Body of pancreas (tissue), 4 donors: ENCODE measurements around the gene DUSP16.

Experiments used
- POLR2A ChIP-seq, 3 donors: fragments of 450-650 bp; IDR thresholded peaks; one replicate each; pipeline ENCODE4 v1.6.1; 2016; ENCODE audit warnings: antibody characterized with exemption in 3 of 3, mild to moderate bottlenecking in 2 of 3
- TF ChIP-seq, protein P1 (sequence below), 7 experiments: fragments of 450-650 bp in 4 of 7; fragments of 200-600 bp in 3 of 7; sonication (generic) in 3 of 7; IDR thresholded peaks; one replicate each; pipeline ENCODE4 v1.5.1; 2016 to 2019; ENCODE audit warnings: antibody characterized with exemption in 7 of 7

DNA sequence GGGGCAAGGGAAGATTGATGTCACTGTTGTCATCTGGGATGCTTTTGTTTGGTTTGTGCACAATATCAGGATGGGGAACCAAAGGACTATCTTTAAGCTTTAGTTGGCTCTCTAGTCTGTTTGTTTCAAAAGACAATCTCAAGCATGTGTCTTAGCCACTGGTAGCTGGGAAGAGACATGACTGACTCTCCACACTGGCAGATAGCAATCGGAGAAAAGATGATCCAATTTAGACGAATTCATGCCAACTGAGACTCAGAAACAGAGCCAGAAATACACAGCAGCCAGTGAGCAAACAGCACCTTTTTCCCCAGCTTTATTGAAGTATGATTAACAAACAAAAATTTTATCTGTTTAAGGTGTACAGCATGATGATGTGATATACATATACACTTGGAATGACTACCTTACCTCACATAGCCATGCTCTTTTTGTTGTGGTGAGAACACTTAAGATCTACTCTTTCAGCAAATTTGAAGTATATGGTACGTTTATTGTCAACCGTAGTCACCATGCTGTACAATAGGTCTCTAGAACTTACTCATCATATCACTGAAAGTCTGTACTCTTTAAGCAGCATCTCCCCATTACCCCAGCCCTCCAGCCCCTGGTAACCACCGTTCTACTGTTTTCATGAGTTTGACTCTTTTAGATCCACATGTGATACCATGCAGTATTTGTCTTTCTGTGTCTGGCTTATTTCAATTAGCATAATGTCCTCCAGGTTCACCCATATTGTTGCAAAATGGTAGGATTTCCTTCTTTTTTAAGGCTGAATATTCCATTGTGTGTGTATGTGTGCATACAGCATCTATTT is 50.6 kb downstream of the DUSP16 start:
- TF ChIP-seq, protein P1, sequence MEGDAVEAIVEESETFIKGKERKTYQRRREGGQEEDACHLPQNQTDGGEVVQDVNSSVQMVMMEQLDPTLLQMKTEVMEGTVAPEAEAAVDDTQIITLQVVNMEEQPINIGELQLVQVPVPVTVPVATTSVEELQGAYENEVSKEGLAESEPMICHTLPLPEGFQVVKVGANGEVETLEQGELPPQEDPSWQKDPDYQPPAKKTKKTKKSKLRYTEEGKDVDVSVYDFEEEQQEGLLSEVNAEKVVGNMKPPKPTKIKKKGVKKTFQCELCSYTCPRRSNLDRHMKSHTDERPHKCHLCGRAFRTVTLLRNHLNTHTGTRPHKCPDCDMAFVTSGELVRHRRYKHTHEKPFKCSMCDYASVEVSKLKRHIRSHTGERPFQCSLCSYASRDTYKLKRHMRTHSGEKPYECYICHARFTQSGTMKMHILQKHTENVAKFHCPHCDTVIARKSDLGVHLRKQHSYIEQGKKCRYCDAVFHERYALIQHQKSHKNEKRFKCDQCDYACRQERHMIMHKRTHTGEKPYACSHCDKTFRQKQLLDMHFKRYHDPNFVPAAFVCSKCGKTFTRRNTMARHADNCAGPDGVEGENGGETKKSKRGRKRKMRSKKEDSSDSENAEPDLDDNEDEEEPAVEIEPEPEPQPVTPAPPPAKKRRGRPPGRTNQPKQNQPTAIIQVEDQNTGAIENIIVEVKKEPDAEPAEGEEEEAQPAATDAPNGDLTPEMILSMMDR (IDR thresholded peaks at IDR 0.05), result no peak
- TF ChIP-seq POLR2A (IDR thresholded peaks at IDR 0.05), result no peak
